Suprapubic skin (tissue), 4 donors: Measurements from ENCODE around the gene CNTN1. TPM values are rescaled to one million over a fixed set of nuclear protein-coding genes. Genes with fewer than 3 reads are reported as not detected.

Experiments
- DNase-seq, 2 donors: peaks; one replicate each; pipeline ENCODE4 v3.0.0-alpha.2; 2019; ENCODE audit warnings: low spot score in 2 of 2
- H3K27ac ChIP-seq: fragments of 200-600 bp; sonication (generic); one replicate; pipeline ENCODE4 v1.5.1; 2019
- H3K27me3 ChIP-seq: fragments of 200-600 bp; sonication (generic); one replicate; pipeline ENCODE4 v1.5.1; 2019
- H3K36me3 ChIP-seq: fragments of 200-600 bp; sonication (generic); one replicate; pipeline ENCODE4 v1.5.1; 2019
- H3K4me1 ChIP-seq: fragments of 200-600 bp; sonication (generic); one replicate; pipeline ENCODE4 v1.5.1; 2019
- H3K4me3 ChIP-seq: fragments of 200-600 bp; sonication (generic); one replicate; pipeline ENCODE4 v1.5.1; 2019; ENCODE audit warnings: mild to moderate bottlenecking
- H3K9me3 ChIP-seq: fragments of 200-600 bp; sonication (generic); one replicate; pipeline ENCODE4 v1.5.1; 2019
- CTCF ChIP-seq, 2 donors: fragments of 200-600 bp in 1 of 2; fragments of 450-650 bp in 1 of 2; sonication (generic) in 1 of 2; IDR thresholded peaks; one replicate each; pipeline ENCODE4 v1.5.1; 2016 to 2019; ENCODE audit warnings: antibody characterized with exemption in 2 of 2, mild to moderate bottlenecking in 1 of 2, moderate library complexity in 1 of 2
- EP300 ChIP-seq: sonication (generic); formaldehyde crosslinking; IDR thresholded peaks from one replicate; pipeline ENCODE4 v1.6.1; 2017; ENCODE audit warnings: antibody characterized with exemption
- POLR2A ChIP-seq, 2 donors: fragments of 450-650 bp; IDR thresholded peaks; one replicate each; pipeline ENCODE4 v1.6.1; 2017; ENCODE audit warnings: antibody characterized with exemption in 2 of 2, mild to moderate bottlenecking in 2 of 2, moderate library complexity in 2 of 2
- POLR2AphosphoS5 ChIP-seq, 3 donors: sonication (generic); formaldehyde crosslinking; IDR thresholded peaks; one replicate each; pipeline ENCODE4 v1.6.1; 2017; ENCODE audit warnings: antibody characterized with exemption in 3 of 3
- WGBS: methylation state at CpG from one replicate; pipeline ENCODE4 v1.1.5; 2018; 5-methylcytosine and 5-hydroxymethylcytosine counted together
- total RNA-seq, 4 donors: library from RNA; depleted of rRNA; stranded (reverse); fragments of >200 nt; gene quantifications; one replicate each; pipeline ENCODE4 v1.1.0, GENCODE V29; 2016

CNTN1 gene
- total RNA-seq, 4 donors from 2014 or later, result 5.9 to 29.7 (median 14.4) TPM

- DNase-seq, result no peak
- no peaks in the 10 kb centered on the region for H3K36me3 ChIP-seq
- H3K4me1 ChIP-seq, result no peaks in the 10 kb centered on the region
- TF ChIP-seq POLR2A (IDR thresholded peaks at IDR 0.05), result no peak
- TF ChIP-seq EP300, result no peak
- no peak for TF ChIP-seq CTCF (IDR thresholded peaks at IDR 0.05)
- TF ChIP-seq POLR2AphosphoS5 (IDR thresholded peaks at IDR 0.05), result no peak
- H3K4me3 ChIP-seq, result no peak overlapping the region
- H3K27ac ChIP-seq, result no peak overlapping the region
- no peaks in the 10 kb centered on the region for H3K27me3 ChIP-seq
- no peaks in the 10 kb centered on the region for H3K9me3 ChIP-seq
These were observed 366.0 kb downstream of the CNTN1 start for GRCh38 chr12:41058266-41058665.

GRCh38 chr12:41061192-41061591, 369.0 kb downstream of the CNTN1 start:
- Histone ChIP-seq H3K4me1 (no peaks in the 10 kb centered on the region), H3K9me3 (no peaks in the 10 kb centered on the region), H3K27ac (no peak overlapping the region), H3K4me3 (no peak overlapping the region), H3K27me3 (no peaks in the 10 kb centered on the region), H3K36me3 (no peaks in the 10 kb centered on the region)
- WGBS, result 64% methylated on average over 2 of the region's 2 CpGs
- no peak for TF ChIP-seq CTCF (IDR thresholded peaks at IDR 0.05)
- TF ChIP-seq POLR2AphosphoS5 (IDR thresholded peaks at IDR 0.05), result no peak
- no peak for TF ChIP-seq EP300
- no peak for TF ChIP-seq POLR2A (IDR thresholded peaks at IDR 0.05)
- DNase-seq, result no peak

GRCh38 chr12:41064411-41064810, 372.2 kb downstream of the CNTN1 start:
- Histone ChIP-seq H3K4me1 (no peaks in the 10 kb centered on the region), H3K36me3 (no peaks in the 10 kb centered on the region), H3K27ac (no peak overlapping the region), H3K9me3 (no peaks in the 10 kb centered on the region), H3K27me3 (no peaks in the 10 kb centered on the region), H3K4me3 (no peak overlapping the region)
- TF ChIP-seq POLR2AphosphoS5 (IDR thresholded peaks at IDR 0.05) (no peak), EP300 (no peak), POLR2A (IDR thresholded peaks at IDR 0.05) (no peak)
- DNase-seq, result no peak
- WGBS, result 87% methylated on average over 2 of the region's 2 CpGs

- H3K4me1 ChIP-seq, result no peaks in the 10 kb centered on the region
- no peaks in the 10 kb centered on the region for H3K9me3 ChIP-seq
- no peak overlapping the region for H3K4me3 ChIP-seq
- WGBS, result 61% methylated on average over 3 of the region's 3 CpGs
- TF ChIP-seq POLR2AphosphoS5 (IDR thresholded peaks at IDR 0.05), result no peak
- TF ChIP-seq POLR2A (IDR thresholded peaks at IDR 0.05), result no peak
- no peak for TF ChIP-seq EP300
- no peak for TF ChIP-seq CTCF (IDR thresholded peaks at IDR 0.05)
- no peaks in the 10 kb centered on the region for H3K27me3 ChIP-seq
- DNase-seq, result no peak
- H3K27ac ChIP-seq, result no peak overlapping the region
- H3K36me3 ChIP-seq, result no peaks in the 10 kb centered on the region
These were observed 375.9 kb downstream of the CNTN1 start for GRCh38 chr12:41067941-41068645.

- Histone ChIP-seq H3K27ac (no peak overlapping the region), H3K4me1 (peaks cover 3% of the 10 kb centered on the region), H3K36me3 (no peaks in the 10 kb centered on the region), H3K27me3 (no peaks in the 10 kb centered on the region), H3K9me3 (no peaks in the 10 kb centered on the region), H3K4me3 (no peak overlapping the region)
- WGBS, result 86% methylated on average over 5 of the region's 5 CpGs
- DNase-seq, result no peak
- TF ChIP-seq POLR2AphosphoS5 (IDR thresholded peaks at IDR 0.05), result no peak
These were observed 381.6 kb downstream of the CNTN1 start for GRCh38 chr12:41073633-41074472.

GRCh38 chr12:41074473-41074769, 382.2 kb downstream of the CNTN1 start:
- Histone ChIP-seq H3K27me3 (no peaks in the 10 kb centered on the region), H3K9me3 (no peaks in the 10 kb centered on the region), H3K4me1 (peaks cover 3% of the 10 kb centered on the region), H3K27ac (no peak overlapping the region), H3K36me3 (no peaks in the 10 kb centered on the region), H3K4me3 (no peak overlapping the region)
- TF ChIP-seq CTCF (IDR thresholded peaks at IDR 0.05), result no peak
- no peak for TF ChIP-seq EP300
- no peak for TF ChIP-seq POLR2A (IDR thresholded peaks at IDR 0.05)
- TF ChIP-seq POLR2AphosphoS5 (IDR thresholded peaks at IDR 0.05), result no peak
- no peak for DNase-seq
- WGBS, result 49% methylated on average over 3 of the region's 3 CpGs
